Esophagus squamous epithelium (tissue), 4 donors: ENCODE data around the gene TMOD4.

Source experiments
- POLR2A ChIP-seq, 4 donors: fragments of 450-650 bp; IDR thresholded peaks; one replicate each; pipeline ENCODE4 v1.6.1; 2017; ENCODE audit warnings: antibody characterized with exemption in 4 of 4, mild to moderate bottlenecking in 4 of 4, moderate library complexity in 3 of 4
- TF ChIP-seq, protein P1 (sequence below), 6 experiments: fragments of 450-650 bp in 4 of 6; fragments of 200-600 bp in 2 of 6; sonication (generic) in 2 of 6; IDR thresholded peaks; one replicate each; pipeline ENCODE4 v1.5.1; 2016 to 2019; ENCODE audit warnings: antibody characterized with exemption in 6 of 6, mild to moderate bottlenecking in 4 of 6, moderate library complexity in 4 of 6

DNA sequence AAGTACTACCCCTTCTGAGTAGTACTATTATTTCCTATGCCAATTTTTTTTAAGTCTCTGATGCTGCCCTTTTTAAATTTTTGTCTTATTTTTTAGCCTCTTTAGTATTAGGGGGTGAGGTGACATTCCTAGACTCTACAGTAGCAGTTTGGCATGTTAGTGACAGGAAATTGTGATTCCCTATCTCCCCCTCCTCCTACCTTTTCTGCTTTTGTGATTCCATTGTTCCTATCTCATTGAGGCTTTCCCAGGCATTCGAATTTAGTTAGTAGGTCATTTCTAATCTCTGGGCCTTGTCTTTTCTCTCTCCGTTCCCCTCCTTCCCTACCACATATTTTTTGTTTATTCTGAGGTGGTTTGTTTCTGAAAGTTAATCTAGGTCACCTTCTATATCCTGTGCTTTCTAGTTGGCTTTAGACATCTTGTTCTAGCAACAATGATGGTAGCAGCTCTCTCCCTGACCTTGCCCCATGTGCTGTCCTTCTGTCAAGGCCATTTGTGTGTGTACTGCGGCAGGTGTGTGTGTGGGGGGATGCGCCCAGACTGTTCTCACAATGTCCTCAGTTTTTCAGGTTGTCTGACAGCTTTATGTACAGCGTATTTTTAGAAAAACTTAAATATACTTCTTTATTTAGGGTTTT, 50.9 kb downstream of the TMOD4 start:
- TF ChIP-seq, protein P1, sequence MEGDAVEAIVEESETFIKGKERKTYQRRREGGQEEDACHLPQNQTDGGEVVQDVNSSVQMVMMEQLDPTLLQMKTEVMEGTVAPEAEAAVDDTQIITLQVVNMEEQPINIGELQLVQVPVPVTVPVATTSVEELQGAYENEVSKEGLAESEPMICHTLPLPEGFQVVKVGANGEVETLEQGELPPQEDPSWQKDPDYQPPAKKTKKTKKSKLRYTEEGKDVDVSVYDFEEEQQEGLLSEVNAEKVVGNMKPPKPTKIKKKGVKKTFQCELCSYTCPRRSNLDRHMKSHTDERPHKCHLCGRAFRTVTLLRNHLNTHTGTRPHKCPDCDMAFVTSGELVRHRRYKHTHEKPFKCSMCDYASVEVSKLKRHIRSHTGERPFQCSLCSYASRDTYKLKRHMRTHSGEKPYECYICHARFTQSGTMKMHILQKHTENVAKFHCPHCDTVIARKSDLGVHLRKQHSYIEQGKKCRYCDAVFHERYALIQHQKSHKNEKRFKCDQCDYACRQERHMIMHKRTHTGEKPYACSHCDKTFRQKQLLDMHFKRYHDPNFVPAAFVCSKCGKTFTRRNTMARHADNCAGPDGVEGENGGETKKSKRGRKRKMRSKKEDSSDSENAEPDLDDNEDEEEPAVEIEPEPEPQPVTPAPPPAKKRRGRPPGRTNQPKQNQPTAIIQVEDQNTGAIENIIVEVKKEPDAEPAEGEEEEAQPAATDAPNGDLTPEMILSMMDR (IDR thresholded peaks at IDR 0.05) = no peak
- no peak for TF ChIP-seq POLR2A (IDR thresholded peaks at IDR 0.05)
